ENCODE data around the gene PUS1.
A peak's percentile ranks its signal among the peaks of the same experiment; 100 is the strongest.

Gene PUS1

GRCh38 chr12:131897276-131897675 lies 31.8 kb upstream of the PUS1 start:
- Mint-ChIP-seq H3K27ac (no peak overlapping the region), H3K27me3 (no peaks in the 10 kb centered on the region), H3K4me1 (ENCODE audit: low read depth) (peaks cover 19% of the 10 kb centered on the region), H3K9me3 (ENCODE audit: low read depth) (no peaks in the 10 kb centered on the region), H3K36me3 (no peaks in the 10 kb centered on the region), H3K4me3 (peak overlapping the region; percentile 61)

GRCh38 chr12:131897875-131898274 lies 31.2 kb upstream of the PUS1 start:
- Mint-ChIP-seq H3K4me1 (ENCODE audit: low read depth) (peaks cover 19% of the 10 kb centered on the region), H3K27me3 (no peaks in the 10 kb centered on the region), H3K9me3 (ENCODE audit: low read depth) (no peaks in the 10 kb centered on the region), H3K4me3 (no peak overlapping the region), H3K27ac (no peak overlapping the region), H3K36me3 (no peaks in the 10 kb centered on the region)

GRCh38 chr12:131900397-131900796 lies 28.7 kb upstream of the PUS1 start:
- Mint-ChIP-seq H3K4me1 (ENCODE audit: low read depth) (peaks cover 29% of the 10 kb centered on the region), H3K27me3 (no peaks in the 10 kb centered on the region), H3K4me3 (no peak overlapping the region), H3K36me3 (no peaks in the 10 kb centered on the region), H3K27ac (no peak overlapping the region), H3K9me3 (ENCODE audit: low read depth) (no peaks in the 10 kb centered on the region)

GRCh38 chr12:131901431-131902331 lies 27.4 kb upstream of the PUS1 start:
- no peaks in the 10 kb centered on the region for H3K9me3 Mint-ChIP-seq (ENCODE audit: low read depth)
- no peaks in the 10 kb centered on the region for H3K27me3 Mint-ChIP-seq
- no peaks in the 10 kb centered on the region for H3K36me3 Mint-ChIP-seq
- no peak overlapping the region for H3K4me3 Mint-ChIP-seq
- no peak overlapping the region for H3K27ac Mint-ChIP-seq
- H3K4me1 Mint-ChIP-seq (ENCODE audit: low read depth): peaks cover 26% of the 10 kb centered on the region

- H3K27me3 Mint-ChIP-seq: no peaks in the 10 kb centered on the region
- no peak overlapping the region for H3K27ac Mint-ChIP-seq
- H3K4me3 Mint-ChIP-seq: no peak overlapping the region
- peaks cover 22% of the 10 kb centered on the region for H3K4me1 Mint-ChIP-seq (ENCODE audit: low read depth)
- H3K36me3 Mint-ChIP-seq: no peaks in the 10 kb centered on the region
- H3K9me3 Mint-ChIP-seq (ENCODE audit: low read depth): no peaks in the 10 kb centered on the region
Measured at GRCh38 chr12:131902332-131903241, 26.5 kb upstream of the PUS1 start.

- H3K4me1 Mint-ChIP-seq (ENCODE audit: low read depth): peaks cover 17% of the 10 kb centered on the region
- H3K4me3 Mint-ChIP-seq: no peak overlapping the region
- H3K27ac Mint-ChIP-seq: no peak overlapping the region
- H3K36me3 Mint-ChIP-seq: no peaks in the 10 kb centered on the region
- no peaks in the 10 kb centered on the region for H3K9me3 Mint-ChIP-seq (ENCODE audit: low read depth)
- H3K27me3 Mint-ChIP-seq: no peaks in the 10 kb centered on the region
Measured at GRCh38 chr12:131903270-131904255, 25.5 kb upstream of the PUS1 start.

- Mint-ChIP-seq H3K27me3 (no peaks in the 10 kb centered on the region), H3K4me3 (no peak overlapping the region), H3K36me3 (no peaks in the 10 kb centered on the region), H3K4me1 (ENCODE audit: low read depth) (peaks cover 17% of the 10 kb centered on the region), H3K9me3 (ENCODE audit: low read depth) (no peaks in the 10 kb centered on the region), H3K27ac (no peak overlapping the region)
Measured at GRCh38 chr12:131904346-131904745, 24.7 kb upstream of the PUS1 start.

GRCh38 chr12:131905081-131905629 lies 23.9 kb upstream of the PUS1 start:
- H3K4me1 Mint-ChIP-seq (ENCODE audit: low read depth): peaks cover 15% of the 10 kb centered on the region
- no peaks in the 10 kb centered on the region for H3K27me3 Mint-ChIP-seq
- H3K27ac Mint-ChIP-seq: no peak overlapping the region
- no peak overlapping the region for H3K4me3 Mint-ChIP-seq
- no peaks in the 10 kb centered on the region for H3K36me3 Mint-ChIP-seq
- no peaks in the 10 kb centered on the region for H3K9me3 Mint-ChIP-seq (ENCODE audit: low read depth)

GRCh38 chr12:131905630-131906091 lies 23.4 kb upstream of the PUS1 start:
- Mint-ChIP-seq H3K9me3 (ENCODE audit: low read depth) (no peaks in the 10 kb centered on the region), H3K4me3 (no peak overlapping the region), H3K27ac (no peak overlapping the region), H3K4me1 (ENCODE audit: low read depth) (peaks cover 15% of the 10 kb centered on the region), H3K36me3 (no peaks in the 10 kb centered on the region), H3K27me3 (no peaks in the 10 kb centered on the region)

GRCh38 chr12:131907379-131908091 lies 21.5 kb upstream of the PUS1 start:
- peaks cover 13% of the 10 kb centered on the region for H3K4me1 Mint-ChIP-seq (ENCODE audit: low read depth)
- H3K9me3 Mint-ChIP-seq (ENCODE audit: low read depth): no peaks in the 10 kb centered on the region

GRCh38 chr12:131908092-131909080 lies 20.7 kb upstream of the PUS1 start:
- no peaks in the 10 kb centered on the region for H3K9me3 Mint-ChIP-seq (ENCODE audit: low read depth)

More at GRCh38 chr12:131907379-131908091, 21.5 kb upstream of the PUS1 start:
- no peak overlapping the region for H3K4me3 Mint-ChIP-seq
- no peaks in the 10 kb centered on the region for H3K36me3 Mint-ChIP-seq
- no peaks in the 10 kb centered on the region for H3K27me3 Mint-ChIP-seq
- H3K27ac Mint-ChIP-seq: no peak overlapping the region

GRCh38 chr12:131909081-131909751 lies 19.9 kb upstream of the PUS1 start:
- H3K4me1 Mint-ChIP-seq (ENCODE audit: low read depth): peaks cover 8% of the 10 kb centered on the region
- no peaks in the 10 kb centered on the region for H3K27me3 Mint-ChIP-seq
- no peaks in the 10 kb centered on the region for H3K36me3 Mint-ChIP-seq
- H3K27ac Mint-ChIP-seq: no peak overlapping the region
- H3K9me3 Mint-ChIP-seq (ENCODE audit: low read depth): no peaks in the 10 kb centered on the region
- H3K4me3 Mint-ChIP-seq: no peak overlapping the region

More at GRCh38 chr12:131908092-131909080, 20.7 kb upstream of the PUS1 start:
- H3K4me3 Mint-ChIP-seq: no peak overlapping the region
- H3K27me3 Mint-ChIP-seq: no peaks in the 10 kb centered on the region
- H3K4me1 Mint-ChIP-seq (ENCODE audit: low read depth): peaks cover 12% of the 10 kb centered on the region
- H3K27ac Mint-ChIP-seq: no peak overlapping the region
- H3K36me3 Mint-ChIP-seq: no peaks in the 10 kb centered on the region
